Endometrial microvascular endothelial cells (primary cell): ENCODE results near the gene ATXN7L3. TPM values are rescaled to one million over a fixed set of nuclear protein-coding genes. Genes with fewer than 3 reads are reported as not detected.

Experiments
- in situ Hi-C: cut with HindIII; loops from 2 replicates; pipeline ENCODE4 v1.10.0; 2017; ENCODE audit warnings: low sequenced_read_pairs, low pct_unique_long_range_greater_than_20kb; ENCODE audit errors: inconsistent ontology term
- total RNA-seq: library from RNA; depleted of rRNA; stranded (reverse); fragments of >200 nt; gene quantifications from one replicate; pipeline ENCODE4 v1.2.3, GENCODE V29; 2015; ENCODE audit errors: inconsistent ontology term

ATXN7L3 gene
- total RNA-seq, 1 donor from 2014 or later: 60.0 TPM

GRCh38 chr17:44205962-44206824, 6.5 kb upstream of the ATXN7L3 start:
- in situ Hi-C loops: loop anchor here (10.0 kb wide), 1 partner anchor 119 kb away; the partner anchor contains the start of gene SLC25A39

- in situ Hi-C loops: loop anchor here (10.0 kb wide), 1 partner anchor 120 kb away; the partner anchor contains the start of gene SLC25A39
These were observed 4.8 kb upstream of the ATXN7L3 start for GRCh38 chr17:44204441-44204882.

GRCh38 chr17:44203731-44204440, 4.2 kb upstream of the ATXN7L3 start:
- in situ Hi-C loops: loop anchor here (10.0 kb wide), 1 partner anchor 121 kb away; the partner anchor contains the start of gene SLC25A39

- in situ Hi-C loops: loop anchor here (10.0 kb wide), 1 partner anchor 122 kb away; the partner anchor contains the start of gene SLC25A39
These were observed 3.1 kb upstream of the ATXN7L3 start for GRCh38 chr17:44202756-44203155.

GRCh38 chr17:44200478-44201155, 933 bp upstream of the ATXN7L3 start:
- in situ Hi-C loops: loop anchor here (10.0 kb wide), 1 partner anchor 124 kb away; the partner anchor contains the start of gene SLC25A39

GRCh38 chr17:44198721-44199552, 747 bp downstream of the ATXN7L3 start:
- in situ Hi-C loops: no loop called here

GRCh38 chr17:44197980-44198720, 1.5 kb downstream of the ATXN7L3 start:
- in situ Hi-C loops: no loop called here

- in situ Hi-C loops: no loop called here
These were observed 2.6 kb downstream of the ATXN7L3 start for GRCh38 chr17:44197107-44197506.

- in situ Hi-C loops: no loop called here
These were observed 6.2 kb downstream of the ATXN7L3 start for GRCh38 chr17:44193326-44194084.

GRCh38 chr17:44192750-44193149, 6.9 kb downstream of the ATXN7L3 start:
- in situ Hi-C loops: no loop called here

- in situ Hi-C loops: no loop called here
These were observed 7.7 kb downstream of the ATXN7L3 start for GRCh38 chr17:44191941-44192496.

- in situ Hi-C loops: no loop called here
These were observed 8.3 kb downstream of the ATXN7L3 start for GRCh38 chr17:44191369-44191768.

GRCh38 chr17:44190481-44190880, 9.2 kb downstream of the ATXN7L3 start:
- in situ Hi-C loops: no loop called here

- in situ Hi-C loops: no loop called here
These were observed 10.9 kb downstream of the ATXN7L3 start for GRCh38 chr17:44188576-44189403.

- in situ Hi-C loops: no loop called here
These were observed 12.4 kb downstream of the ATXN7L3 start for GRCh38 chr17:44187131-44187899.
